HEK293 (cell line): ENCODE measurements around the gene ARID3A.

ENCODE experiments used
- CTCF ChIA-PET: fragments of 350-600 bp; formaldehyde crosslinking; extraction: SDS; loops from one replicate; lab custom pipeline; 2021; ENCODE audit warnings: antibody characterized with exemption; lab: Yijun Ruan, JAX
- POLR2A ChIA-PET: fragments of 300-600 bp; formaldehyde crosslinking; extraction: SDS; loops from one replicate; lab custom pipeline; 2020; ENCODE audit warnings: antibody characterized with exemption, inconsistent platforms; lab: Yijun Ruan, JAX
- H3K27ac ChIP-seq: fragments of 200-500 bp; sonication (Bioruptor generic); 2 replicates; pipeline ENCODE4 v1.5.1; 2014; ENCODE audit warnings: low read depth, low read length, control low read depth, inconsistent platforms; ENCODE audit errors: extremely low read depth
- H3K36me3 ChIP-seq, 2 experiments: fragments of 200-500 bp in 1 of 2; sonication (Bioruptor generic) in 1 of 2; 1 replicate in 1 of 2; 2 replicates in 1 of 2; pipeline ENCODE4 v1.5.1; 2014 to 2017; ENCODE audit warnings: inconsistent platforms in 2 of 2, low read length in 2 of 2; ENCODE audit not compliant: control insufficient read depth in 2 of 2, insufficient read depth in 1 of 2
- H3K4me1 ChIP-seq: fragments of 200-500 bp; sonication (Bioruptor generic); 2 replicates; pipeline ENCODE4 v1.5.1; 2014; ENCODE audit warnings: mild to moderate bottlenecking, low read length, inconsistent platforms; ENCODE audit not compliant: control insufficient read depth, insufficient read depth
- H3K4me3 ChIP-seq: 2 replicates; pipeline ENCODE4 v1.5.1; 2011; ENCODE audit warnings: low read depth, mild to moderate bottlenecking, control low read depth, low read length, moderate library complexity
- H3K9me3 ChIP-seq: fragments of 200-500 bp; sonication (Bioruptor generic); 2 replicates; pipeline ENCODE4 v1.5.1; 2014; ENCODE audit warnings: low read depth, low read length, inconsistent platforms; ENCODE audit not compliant: control insufficient read depth, insufficient read depth
- BCL11A ChIP-seq: fragments of 450-650 bp; formaldehyde crosslinking; IDR thresholded peaks from 2 replicates; pipeline ENCODE4 v1.5.1; 2016; ENCODE audit warnings: low read depth, missing biosample characterization, missing genetic modification characterization
- KLF16 ChIP-seq: fragments of 450-650 bp; formaldehyde crosslinking; IDR thresholded peaks from 2 replicates; pipeline ENCODE4 v1.5.1; 2017; ENCODE audit warnings: missing biosample characterization, missing genetic modification characterization
- KLF8 ChIP-seq: fragments of 450-650 bp; formaldehyde crosslinking; IDR thresholded peaks from 2 replicates; pipeline ENCODE4 v1.5.1; 2016; ENCODE audit warnings: missing biosample characterization, missing genetic modification characterization
- OSR2 ChIP-seq: fragments of 450-650 bp; formaldehyde crosslinking; IDR thresholded peaks from 2 replicates; pipeline ENCODE4 v1.5.1; 2016; ENCODE audit warnings: missing biosample characterization, missing genetic modification characterization
- PRDM1 ChIP-seq: fragments of 450-650 bp; formaldehyde crosslinking; IDR thresholded peaks from 2 replicates; pipeline ENCODE4; 2016; ENCODE audit warnings: missing biosample characterization, missing genetic modification characterization
- SCRT1 ChIP-seq: fragments of 450-650 bp; formaldehyde crosslinking; IDR thresholded peaks from 2 replicates; pipeline ENCODE4 v1.5.1; 2016; ENCODE audit warnings: missing biosample characterization, missing genetic modification characterization, borderline replicate concordance
- SP7 ChIP-seq: fragments of 450-650 bp; formaldehyde crosslinking; IDR thresholded peaks from 2 replicates; pipeline ENCODE4 v1.5.1; 2016; ENCODE audit warnings: missing biosample characterization, missing genetic modification characterization
- TCF7L2 ChIP-seq: IDR thresholded peaks from 2 replicates; pipeline ENCODE4 v1.6.1; 2011; ENCODE audit warnings: low read depth, mild to moderate bottlenecking, inconsistent platforms, low read length, moderate library complexity, borderline replicate concordance
- TSHZ1 ChIP-seq: fragments of 450-650 bp; formaldehyde crosslinking; IDR thresholded peaks from 2 replicates; pipeline ENCODE4 v1.5.1; 2016; ENCODE audit warnings: missing biosample characterization, missing genetic modification characterization, borderline replicate concordance
- ZBTB26 ChIP-seq: fragments of 450-650 bp; formaldehyde crosslinking; optimal IDR thresholded peaks from 2 replicates; pipeline ENCODE3; 2016; ENCODE audit warnings: missing biosample characterization, mild to moderate bottlenecking, missing genetic modification characterization
- ZFP41 ChIP-seq: fragments of 450-650 bp; formaldehyde crosslinking; IDR thresholded peaks from 2 replicates; pipeline ENCODE4 v1.5.1; 2016; ENCODE audit warnings: missing biosample characterization, missing genetic modification characterization, borderline replicate concordance
- ZNF169 ChIP-seq: fragments of 450-650 bp; formaldehyde crosslinking; IDR thresholded peaks from 2 replicates; pipeline ENCODE4 v1.5.1; 2016; ENCODE audit warnings: missing biosample characterization, missing genetic modification characterization
- ZNF24 ChIP-seq: fragments of 450-650 bp; formaldehyde crosslinking; IDR thresholded peaks from 2 replicates; pipeline ENCODE4 v1.5.1; 2016; ENCODE audit warnings: missing biosample characterization, missing genetic modification characterization
- ZNF266 ChIP-seq: fragments of 450-650 bp; formaldehyde crosslinking; IDR thresholded peaks from 2 replicates; pipeline ENCODE4 v1.5.1; 2016; ENCODE audit warnings: missing biosample characterization, missing genetic modification characterization, low read depth
- ZNF280D ChIP-seq: fragments of 450-650 bp; formaldehyde crosslinking; IDR thresholded peaks from 2 replicates; pipeline ENCODE4 v1.5.1; 2016; ENCODE audit warnings: missing biosample characterization, missing genetic modification characterization
- ZNF548 ChIP-seq: fragments of 450-650 bp; formaldehyde crosslinking; IDR thresholded peaks from 2 replicates; pipeline ENCODE4 v1.5.1; 2016; ENCODE audit warnings: missing biosample characterization, missing genetic modification characterization
- ZNF639 ChIP-seq: fragments of 450-650 bp; formaldehyde crosslinking; IDR thresholded peaks from 2 replicates; pipeline ENCODE4 v1.5.1; 2016; ENCODE audit warnings: missing biosample characterization, missing genetic modification characterization
- ZNF776 ChIP-seq: fragments of 450-650 bp; formaldehyde crosslinking; IDR thresholded peaks from 2 replicates; pipeline ENCODE4 v1.5.0; 2017; ENCODE audit warnings: missing biosample characterization, missing genetic modification characterization, borderline replicate concordance
- ZNF830 ChIP-seq: fragments of 450-650 bp; IDR thresholded peaks from 2 replicates; pipeline ENCODE4 v1.5.0; 2018; ENCODE audit warnings: missing biosample characterization, missing genetic modification characterization, low read depth, mild to moderate bottlenecking, moderate library complexity

The ARID3A gene

GRCh38 chr19:889662-890295 is 36.1 kb upstream of the ARID3A start:
- H3K27ac ChIP-seq = no peak overlapping the region
- no peaks in the 10 kb centered on the region for H3K4me1 ChIP-seq
- H3K36me3 ChIP-seq = peaks cover 4 to 52% of the 10 kb centered on the region in 2 experiments; a peak in 2 of 3 replicates
- TF ChIP-seq OSR2 (tag by site-specific recombination) = no peak
- no peak for TF ChIP-seq SP7 (tag by site-specific recombination)
- TF ChIP-seq ZBTB26 (tag by site-specific recombination) = no peak
- no peak for TF ChIP-seq ZNF830 (tag by site-specific recombination)
- TF ChIP-seq PRDM1 (tag by site-specific recombination) = no peak
- no peak for TF ChIP-seq ZNF639 (tag by site-specific recombination)
- no peak for TF ChIP-seq KLF16 (tag by site-specific recombination)
- no peak for TF ChIP-seq BCL11A (tag by site-specific recombination)
- no peak for TF ChIP-seq ZNF280D (tag by site-specific recombination)
- no peak for TF ChIP-seq ZNF548
- TF ChIP-seq ZNF776 (tag by site-specific recombination) = no peak
- POLR2A ChIA-PET = interaction anchor here (0.6 kb wide), 1 partner anchor 226 kb away, joined by 3 read pairs; no protein-coding TSS in a partner anchor
- no peaks in the 10 kb centered on the region for H3K9me3 ChIP-seq
- CTCF ChIA-PET = no interaction called here
- no peak overlapping the region for H3K4me3 ChIP-seq

GRCh38 chr19:890831-891230 is 35.0 kb upstream of the ARID3A start:
- Histone ChIP-seq H3K36me3 (peaks cover 4 to 41% of the 10 kb centered on the region in 2 experiments; a peak in 2 of 3 replicates), H3K9me3 (no peaks in the 10 kb centered on the region), H3K27ac (no peak overlapping the region), H3K4me3 (no peak overlapping the region), H3K4me1 (no peaks in the 10 kb centered on the region)
- TF ChIP-seq SCRT1 = no peak
- no peak for TF ChIP-seq ZFP41 (tag by site-specific recombination)
- no peak for TF ChIP-seq ZNF169 (tag by site-specific recombination)
- no peak for TF ChIP-seq TSHZ1 (tag by site-specific recombination)
- TF ChIP-seq TCF7L2 = no peak
- TF ChIP-seq ZNF24 (tag by site-specific recombination) = no peak
- no peak for TF ChIP-seq ZNF266
- TF ChIP-seq KLF8 (tag by site-specific recombination) = no peak
- CTCF ChIA-PET = no interaction called here
- POLR2A ChIA-PET = no interaction called here
